ENCODE measurements around the gene LAMA3. TPM values are rescaled to one million over a fixed set of nuclear protein-coding genes. Genes with fewer than 3 reads are reported as not detected.

LAMA3 gene
- total RNA-seq, 3 donors from 2014 or later (not counting 1 experiment from before 2014, with no cell fraction given): not detected

GRCh38 chr18:23756590-23757436 is 67.6 kb downstream of the LAMA3 start:
- Mint-ChIP-seq H3K4me1 (no peaks in the 10 kb centered on the region), H3K36me3 (no peaks in the 10 kb centered on the region), H3K4me3 (no peak overlapping the region), H3K9me3 (no peaks in the 10 kb centered on the region), H3K27me3 (ENCODE audit: low read depth in 2 of 2) (peaks cover 0 to 3% of the 10 kb centered on the region in 2 donors), H3K27ac (no peak overlapping the region)
- intact Hi-C loops (cut with micrococcal nuclease): no loop called here
- Histone ChIP-seq H3K4me3 (ENCODE audit: low read length) (no peak overlapping the region), H3K9me3 (ENCODE audit: control insufficient read depth, insufficient read depth, low read length) (no peaks in the 10 kb centered on the region), H3K36me3 (ENCODE audit: control insufficient read depth, insufficient read depth, low read length) (no peaks in the 10 kb centered on the region), H3K27ac (ENCODE audit: low read length) (no peak overlapping the region), H3K27me3 (ENCODE audit: control insufficient read depth, insufficient read depth, low read length) (no peaks in the 10 kb centered on the region), H3K4me1 (ENCODE audit: control insufficient read depth, insufficient read depth, low read length) (no peaks in the 10 kb centered on the region)
- DNase-seq (no peak), ATAC-seq (no peak)
- WGBS (ENCODE audit: insufficient coverage): 91% methylated on average over 27 of the region's 34 CpGs
- no peak for TF ChIP-seq CTCF (IDR thresholded peaks at IDR 0.05)

- no peaks in the 10 kb centered on the region for H3K27me3 Mint-ChIP-seq (ENCODE audit: low read depth in 2 of 2)
- no peaks in the 10 kb centered on the region for H3K9me3 ChIP-seq (ENCODE audit: control insufficient read depth, insufficient read depth, low read length)
- no peak for ATAC-seq
- H3K4me1 ChIP-seq (ENCODE audit: control insufficient read depth, insufficient read depth, low read length): no peaks in the 10 kb centered on the region
- no peak overlapping the region for H3K4me3 Mint-ChIP-seq
- H3K9me3 Mint-ChIP-seq: no peaks in the 10 kb centered on the region
- H3K27ac ChIP-seq (ENCODE audit: low read length): no peak overlapping the region
- no peaks in the 10 kb centered on the region for H3K4me1 Mint-ChIP-seq
- no peak overlapping the region for H3K27ac Mint-ChIP-seq
- no peak overlapping the region for H3K4me3 ChIP-seq (ENCODE audit: low read length)
- no peak for DNase-seq
- no peak for TF ChIP-seq CTCF (IDR thresholded peaks at IDR 0.05)
- H3K27me3 ChIP-seq (ENCODE audit: control insufficient read depth, insufficient read depth, low read length): no peaks in the 10 kb centered on the region
- H3K36me3 ChIP-seq (ENCODE audit: control insufficient read depth, insufficient read depth, low read length): no peaks in the 10 kb centered on the region
- intact Hi-C loops (cut with micrococcal nuclease): no loop called here
- H3K36me3 Mint-ChIP-seq: no peaks in the 10 kb centered on the region
- WGBS (ENCODE audit: insufficient coverage): 96% methylated on average over 8 of the region's 8 CpGs
These were observed 68.1 kb downstream of the LAMA3 start for GRCh38 chr18:23757437-23757733.

DNA sequence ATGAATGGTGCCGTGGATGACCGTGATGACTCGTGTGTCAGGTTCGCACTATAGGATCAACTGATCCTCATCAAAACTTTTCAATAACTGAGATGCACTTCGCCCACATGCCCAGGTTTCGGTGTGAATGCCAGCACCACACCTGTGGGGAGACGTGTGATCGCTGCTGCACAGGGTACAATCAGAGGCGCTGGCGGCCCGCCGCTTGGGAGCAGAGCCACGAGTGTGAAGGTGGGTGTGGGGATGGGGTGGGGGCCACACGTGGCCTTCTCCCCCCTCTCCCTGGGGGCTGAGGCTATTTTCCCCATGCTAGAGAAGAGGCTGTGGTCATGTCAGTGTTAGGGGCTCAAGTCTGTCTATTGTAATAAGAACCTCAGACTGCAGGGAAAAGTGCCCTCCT is 69.0 kb downstream of the LAMA3 start:
- DNase-seq (no peak), ATAC-seq (no peak)
- H3K4me1 ChIP-seq (ENCODE audit: control insufficient read depth, insufficient read depth, low read length): no peaks in the 10 kb centered on the region
- H3K27ac ChIP-seq (ENCODE audit: low read length): no peak overlapping the region
- intact Hi-C loops (cut with micrococcal nuclease): no loop called here
- H3K27ac Mint-ChIP-seq: no peak overlapping the region
- H3K27me3 ChIP-seq (ENCODE audit: control insufficient read depth, insufficient read depth, low read length): no peaks in the 10 kb centered on the region
- H3K36me3 Mint-ChIP-seq: no peaks in the 10 kb centered on the region
- no peaks in the 10 kb centered on the region for H3K36me3 ChIP-seq (ENCODE audit: control insufficient read depth, insufficient read depth, low read length)
- no peak overlapping the region for H3K4me3 ChIP-seq (ENCODE audit: low read length)
- no peaks in the 10 kb centered on the region for H3K9me3 Mint-ChIP-seq
- no peaks in the 10 kb centered on the region for H3K27me3 Mint-ChIP-seq (ENCODE audit: low read depth in 2 of 2)
- H3K4me3 Mint-ChIP-seq: no peak overlapping the region
- WGBS (ENCODE audit: insufficient coverage): 82% methylated on average over 14 of the region's 14 CpGs
- TF ChIP-seq CTCF (IDR thresholded peaks at IDR 0.05): no peak
- H3K9me3 ChIP-seq (ENCODE audit: control insufficient read depth, insufficient read depth, low read length): no peaks in the 10 kb centered on the region
- H3K4me1 Mint-ChIP-seq: no peaks in the 10 kb centered on the region

DNA sequence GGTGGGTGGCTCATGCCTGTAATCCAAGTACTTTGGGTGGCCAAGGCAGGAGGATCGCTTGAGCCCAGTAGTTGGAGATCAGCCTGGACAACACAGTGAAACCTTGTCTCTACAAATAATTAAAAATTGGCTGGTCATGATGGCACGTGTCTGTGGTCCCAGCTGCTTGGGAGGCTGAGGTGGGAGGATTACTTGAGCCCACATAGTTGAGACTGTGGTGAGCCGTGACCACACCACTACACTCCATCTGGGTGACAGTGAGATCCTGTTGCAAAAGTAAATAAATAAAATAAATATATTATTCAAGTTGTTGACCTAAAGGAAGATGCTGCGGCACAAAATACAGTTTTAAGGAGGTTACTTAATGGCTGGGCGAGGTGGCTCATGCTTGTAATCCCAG is 72.7 kb downstream of the LAMA3 start:
- DNase-seq (no peak), ATAC-seq (no peak)
- Mint-ChIP-seq H3K9me3 (no peaks in the 10 kb centered on the region), H3K36me3 (no peaks in the 10 kb centered on the region), H3K27me3 (ENCODE audit: low read depth in 2 of 2) (peaks cover 4% of the 10 kb centered on the region in 2 donors), H3K4me3 (no peak overlapping the region), H3K4me1 (no peaks in the 10 kb centered on the region), H3K27ac (no peak overlapping the region)
- Histone ChIP-seq H3K27ac (ENCODE audit: low read length) (no peak overlapping the region), H3K4me1 (ENCODE audit: control insufficient read depth, insufficient read depth, low read length) (no peaks in the 10 kb centered on the region), H3K4me3 (ENCODE audit: low read length) (no peak overlapping the region), H3K27me3 (ENCODE audit: control insufficient read depth, insufficient read depth, low read length) (no peaks in the 10 kb centered on the region), H3K36me3 (ENCODE audit: control insufficient read depth, insufficient read depth, low read length) (no peaks in the 10 kb centered on the region), H3K9me3 (ENCODE audit: control insufficient read depth, insufficient read depth, low read length) (no peaks in the 10 kb centered on the region)
- 97% methylated on average over 3 of the region's 5 CpGs for WGBS (ENCODE audit: insufficient coverage)
- intact Hi-C loops (cut with micrococcal nuclease): no loop called here
- TF ChIP-seq CTCF (IDR thresholded peaks at IDR 0.05): no peak

Data from natural killer cell (primary cell).